Fibroblast of skin of scalp (primary cell): ENCODE data around the gene TREH.
A peak's percentile ranks its signal among the peaks of the same experiment; 100 is the strongest.

Experiments
- DNase-seq: peaks from one replicate; pipeline ENCODE4 v3.0.0-alpha.2; 2013

The TREH gene

DNA sequence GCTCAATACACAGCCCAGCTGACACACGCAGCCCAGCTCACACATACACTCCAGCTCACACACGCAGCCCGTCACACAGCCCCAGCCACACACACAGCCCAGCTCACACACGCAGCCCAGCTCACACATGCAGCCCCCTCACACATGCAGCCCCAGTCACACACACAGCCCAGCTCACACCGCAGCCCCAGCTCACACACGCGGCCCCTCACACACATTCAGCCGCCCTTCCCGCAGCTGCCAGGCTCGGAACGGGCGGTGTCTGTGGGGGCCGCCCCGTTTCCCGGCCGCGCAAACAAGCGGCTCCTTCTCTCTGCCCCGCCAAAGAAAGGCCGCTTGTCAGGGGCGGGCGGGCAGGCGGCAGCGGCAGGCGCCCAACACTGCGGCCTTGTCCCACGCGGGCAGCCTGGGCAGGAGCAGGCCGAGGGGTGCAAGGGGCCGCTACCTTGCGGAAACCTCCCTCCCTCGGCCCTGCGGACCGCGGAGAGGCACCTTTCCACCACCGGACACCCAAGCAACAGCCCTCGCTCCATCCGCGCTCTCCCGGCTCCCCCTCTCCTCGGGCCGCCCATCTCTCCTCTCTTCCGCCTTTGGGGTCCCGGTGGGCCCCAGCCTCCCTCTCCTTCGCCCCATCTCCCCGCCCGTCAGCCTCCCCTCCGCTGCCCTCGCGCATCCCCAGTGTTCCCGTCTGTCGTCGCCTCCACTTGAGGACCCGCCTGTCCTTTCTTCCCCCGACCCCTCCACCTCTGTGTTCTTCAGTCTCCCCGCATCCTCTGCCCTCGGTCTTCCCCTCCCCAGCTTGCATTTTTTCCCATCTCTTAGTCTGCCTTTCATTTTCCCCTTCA is 69.8 kb downstream of the TREH start:
- DNase-seq: peak; percentile 36

DNA sequence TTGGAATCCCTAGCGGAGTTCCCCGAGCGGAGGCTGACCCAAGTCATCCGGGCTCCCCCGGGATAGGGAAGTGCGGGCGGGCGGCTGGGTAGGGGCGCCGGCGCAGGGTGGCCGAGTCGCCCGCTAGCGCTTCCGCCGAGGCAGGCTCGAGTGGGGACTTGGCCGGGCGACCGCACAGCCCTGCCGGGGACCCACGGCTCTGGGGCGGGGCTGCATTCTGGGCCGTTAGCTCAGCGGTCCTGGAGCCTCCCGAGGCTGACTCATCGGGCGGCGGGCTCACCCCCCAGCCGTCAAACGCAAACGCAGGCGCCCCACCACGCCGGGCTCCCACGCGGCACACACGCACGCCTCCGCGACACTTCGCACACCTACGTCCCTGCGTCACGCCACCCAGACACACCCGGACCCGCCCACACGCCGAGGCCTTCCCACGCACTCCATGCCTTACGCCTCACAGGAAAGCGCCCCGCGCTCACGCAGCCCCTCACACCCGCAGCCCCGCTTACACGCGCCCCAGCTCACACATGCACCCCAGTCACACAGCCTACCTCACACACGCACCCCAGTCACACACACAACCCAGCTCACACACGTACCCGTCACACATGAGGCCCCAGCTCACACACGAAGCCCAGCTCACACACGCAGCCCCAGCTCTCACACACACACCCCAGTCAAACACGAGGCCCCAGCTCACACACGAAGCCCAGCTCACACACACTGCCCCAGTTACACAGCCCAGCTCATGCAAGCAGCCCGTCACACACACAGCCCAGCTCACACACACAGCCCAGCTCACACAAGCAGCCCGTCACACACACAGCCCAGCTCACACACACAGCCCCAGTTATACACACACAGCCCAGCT is 70.9 kb downstream of the TREH start:
- peak; percentile 89 for DNase-seq

DNA sequence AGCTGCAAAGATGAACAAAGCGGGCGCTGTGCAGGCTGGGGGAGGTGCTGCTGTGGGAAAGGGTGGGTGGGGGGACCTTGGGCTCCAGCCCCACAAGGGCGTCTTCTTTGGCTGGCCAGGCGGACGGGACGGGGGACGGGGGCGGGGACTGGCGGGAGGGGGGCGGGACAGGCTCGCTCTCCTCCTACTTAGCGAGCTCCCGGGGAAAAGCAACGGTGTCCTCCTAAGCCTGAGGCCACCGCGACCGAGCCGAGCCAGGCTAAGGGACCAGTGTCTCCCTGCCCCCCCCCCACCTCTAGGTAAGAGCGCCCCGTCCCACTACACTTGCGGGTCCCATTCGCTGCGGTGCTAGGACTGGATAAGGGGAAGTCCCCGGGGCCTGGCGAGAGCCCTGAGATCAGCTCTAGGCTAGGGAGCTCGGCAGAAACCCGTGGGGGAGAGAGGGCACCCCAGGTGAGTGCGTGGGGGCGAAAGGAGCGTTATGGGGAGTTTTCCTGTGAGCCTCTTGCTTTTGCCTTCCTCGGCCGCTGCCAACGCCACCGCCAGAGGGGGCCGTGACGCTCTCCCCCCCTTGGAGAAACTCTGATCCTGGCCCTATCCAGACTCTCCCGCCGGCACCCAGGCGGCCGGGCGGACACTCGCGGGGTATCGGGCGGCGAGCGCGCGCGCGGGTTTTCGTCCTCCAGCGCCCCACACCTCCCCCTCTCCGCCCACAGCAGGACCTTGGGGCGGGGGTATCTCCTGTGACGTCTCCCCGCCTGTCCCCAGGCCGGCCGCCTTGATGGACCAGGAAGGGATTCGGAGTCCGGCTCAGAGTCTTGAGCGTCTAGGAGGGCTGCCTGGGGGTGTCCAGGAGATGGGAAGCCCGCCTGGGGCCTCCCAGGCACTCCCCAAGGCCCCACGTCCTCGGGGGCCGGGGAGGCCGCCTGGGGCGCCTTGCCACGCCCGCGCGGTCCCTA is 71.8 kb downstream of the TREH start, which contains the start of gene PHLDB1:
Gene PHLDB1, plus strand, starts transcription at position 215 of the 959 bp plus-strand sequence. CDS start 6,222 bp downstream, outside the sequence.
- peak; percentile 79 for DNase-seq
